GM18505 (cell line): ENCODE measurements around the gene ALDH3B2.
"Not testable (repeated sequence)": the region's sequence is repeated elsewhere in the genome, so short reads cannot be mapped to it uniquely, and the experiment has no call there.

Experiments used
- ATAC-seq: cut with Tn5 transposase; IDR thresholded peaks from one replicate; pipeline ENCODE4 v1.9.1; 2021; ENCODE audit not compliant: unreplicated experiment
- POLR2A ChIP-seq: IDR thresholded peaks from 4 replicates; pipeline ENCODE4 v1.6.1; 2011; ENCODE audit warnings: borderline replicate concordance; ENCODE audit not compliant: insufficient read depth, insufficient read length; ENCODE audit errors: extremely low read depth

ALDH3B2 gene

DNA sequence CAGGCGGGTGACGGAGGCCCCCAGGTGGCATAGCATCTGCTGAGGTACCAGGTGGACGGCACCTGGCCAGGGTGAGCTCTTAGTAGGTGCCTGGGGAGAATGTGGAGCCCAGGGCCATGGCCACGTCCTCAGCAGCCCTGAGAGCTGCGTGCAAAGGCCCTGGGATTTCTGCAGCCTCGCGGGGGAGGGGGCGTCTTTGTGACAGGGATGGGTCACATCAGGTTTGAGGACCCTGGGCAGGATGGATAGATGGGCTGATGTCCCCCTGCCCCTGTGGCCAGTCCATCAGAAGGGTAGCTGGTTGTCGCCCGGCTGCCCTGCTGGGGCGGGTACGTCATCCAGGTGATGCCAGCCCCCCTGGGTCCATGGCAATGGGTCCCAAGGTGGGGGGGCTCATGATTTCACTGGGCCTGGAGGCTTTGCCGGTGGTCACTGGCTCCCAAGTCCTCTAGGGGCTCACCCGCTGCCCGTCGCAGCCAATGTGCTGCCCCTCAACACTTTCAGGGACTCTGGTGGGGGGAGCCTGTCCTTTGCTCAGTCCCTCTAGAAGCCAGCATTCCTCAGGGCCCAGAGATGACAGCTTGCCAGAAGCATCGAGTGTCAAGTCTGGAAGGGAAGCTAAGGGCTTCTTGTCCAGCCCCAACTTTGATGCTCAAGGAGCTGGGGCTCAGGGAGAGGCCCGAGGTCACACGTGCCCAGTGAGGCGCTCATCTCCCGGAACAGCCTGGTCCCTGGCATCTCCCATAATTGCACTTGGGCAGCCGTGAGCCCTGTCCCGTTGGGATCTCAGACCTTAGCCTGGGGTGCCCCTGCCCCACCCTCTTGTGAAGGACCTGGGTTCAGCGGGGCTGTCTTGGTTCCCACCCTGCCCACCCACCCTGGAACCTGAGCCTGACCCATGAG is 35.6 kb downstream of the ALDH3B2 start:
- ATAC-seq: no peak
- no peak for TF ChIP-seq POLR2A

GRCh38 chr11:67637441-67637840 is 37.0 kb downstream of the ALDH3B2 start:
- ATAC-seq: not testable (repeated sequence)

GRCh38 chr11:67636962-67637361 is 37.5 kb downstream of the ALDH3B2 start:
- ATAC-seq: no peak
- TF ChIP-seq POLR2A: no peak

DNA sequence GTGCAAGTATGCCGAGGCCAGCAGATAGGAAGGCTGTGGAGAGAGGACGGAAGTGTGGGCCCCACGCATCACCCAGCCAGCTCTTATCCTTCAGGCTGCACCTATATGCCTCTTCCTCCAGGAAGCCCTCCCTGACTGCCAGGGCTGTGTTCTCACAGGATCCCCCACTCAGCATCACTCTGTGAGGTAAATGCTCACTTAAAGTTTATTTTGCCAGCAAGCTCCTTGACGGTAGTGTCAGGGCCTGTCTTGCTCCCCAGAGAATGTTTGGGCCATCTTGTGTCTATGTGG is 39.2 kb downstream of the ALDH3B2 start:
- ATAC-seq: no peak
- no peak for TF ChIP-seq POLR2A

GRCh38 chr11:67634366-67635230 is 39.8 kb downstream of the ALDH3B2 start:
- no peak for ATAC-seq
- no peak for TF ChIP-seq POLR2A

- TF ChIP-seq POLR2A: no peak
- ATAC-seq: no peak
Observed at GRCh38 chr11:67633758-67634365, 40.6 kb downstream of the ALDH3B2 start.

- ATAC-seq: no peak
- TF ChIP-seq POLR2A: no peak
Observed at GRCh38 chr11:67632982-67633755, 41.3 kb downstream of the ALDH3B2 start.

DNA sequence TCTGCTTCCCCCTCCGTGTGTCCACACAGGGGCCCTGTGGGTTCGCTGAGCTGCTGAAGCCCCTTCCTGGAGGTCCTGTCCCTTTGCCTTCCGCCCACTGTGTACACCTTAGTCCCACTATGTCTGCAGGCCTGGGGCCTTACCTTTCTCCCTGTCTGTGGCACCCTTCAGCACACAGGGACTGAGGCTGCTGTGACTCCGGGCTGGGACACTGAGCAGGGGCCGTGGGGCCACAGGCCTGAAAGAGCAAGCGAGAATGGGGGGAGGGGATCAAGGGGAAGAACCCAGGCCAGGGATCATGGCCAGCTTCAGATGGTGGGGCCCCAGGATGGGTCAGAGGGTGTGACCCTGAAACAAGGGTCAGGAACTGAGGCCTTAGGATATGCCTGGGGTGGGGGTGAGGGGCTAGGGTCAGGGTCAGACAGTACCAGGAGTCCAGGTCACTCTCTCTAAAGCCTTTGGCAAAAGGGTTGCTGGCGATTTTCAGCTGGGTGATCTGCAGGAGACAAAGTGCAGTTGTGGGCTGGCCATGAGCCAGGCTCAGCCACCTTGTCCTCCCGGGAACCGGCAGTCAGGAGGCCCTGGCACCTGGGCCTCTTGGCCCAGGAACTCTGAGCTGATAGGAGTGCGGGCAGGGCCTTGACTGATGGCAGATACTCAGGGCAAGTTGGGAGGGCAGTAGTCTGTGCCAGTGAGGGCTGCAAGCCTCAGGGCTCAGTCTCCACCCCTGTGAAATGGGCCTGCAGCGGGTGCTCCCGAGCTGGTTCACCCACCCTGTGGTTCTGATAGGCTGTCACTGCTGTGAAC is 42.0 kb downstream of the ALDH3B2 start:
- no peak for ATAC-seq
- no peak for TF ChIP-seq POLR2A

DNA sequence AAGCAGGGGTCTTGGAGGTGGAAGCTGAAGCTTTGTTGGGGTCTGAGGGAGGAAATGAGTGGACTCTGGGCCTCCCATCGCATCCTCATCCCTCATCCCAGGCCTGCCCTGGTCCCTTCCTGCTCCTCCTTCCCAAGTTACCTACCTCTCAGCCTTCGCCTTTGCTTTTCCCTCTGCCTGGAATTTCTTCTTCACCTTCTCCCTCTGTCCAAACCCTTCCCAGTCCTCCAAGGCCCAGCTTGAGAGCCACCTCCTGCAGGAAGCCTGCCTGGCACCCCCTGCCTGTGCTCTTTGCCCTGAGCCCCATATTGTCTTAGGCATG is 42.6 kb downstream of the ALDH3B2 start:
- no peak for ATAC-seq
- no peak for TF ChIP-seq POLR2A

GRCh38 chr11:67631411-67631810 is 43.0 kb downstream of the ALDH3B2 start:
- ATAC-seq: no peak
- TF ChIP-seq POLR2A: no peak

GRCh38 chr11:67630943-67631331 is 43.5 kb downstream of the ALDH3B2 start:
- no peak for ATAC-seq
- no peak for TF ChIP-seq POLR2A

GRCh38 chr11:67630228-67630942 is 44.0 kb downstream of the ALDH3B2 start:
- TF ChIP-seq POLR2A: peak; percentile 58

More at GRCh38 chr11:67630228-67630942, 44.0 kb downstream of the ALDH3B2 start:
- ATAC-seq: peak; percentile 50
